WTC11 (cell line): ENCODE measurements around the gene PRKAG2. TPM values are rescaled to one million over a fixed set of nuclear protein-coding genes. Genes with fewer than 3 reads are reported as not detected.

ENCODE experiments used
- ATAC-seq: fragments of 200-7000 bp; cut with Tn5 transposase; 2 replicates; pipeline ENCODE4 v1.10.0; 2021; ENCODE audit warnings: mild to moderate bottlenecking, moderate library complexity
- Bru-seq: library from RNA; stranded (reverse); fragments of 400-500 nt; gene quantifications from one replicate; lab custom pipeline; 2021; lab: Mats Ljungman, UMichigan
- CTCF ChIA-PET: fragments of 300-600 bp; sonication (Branson Sonifier 250); formaldehyde crosslinking; loops from one replicate; lab custom pipeline; 2021; ENCODE audit warnings: antibody characterized with exemption; lab: Charles Lee
- POLR2A ChIA-PET: fragments of 350-600 bp; sonication (Branson Sonifier 250); formaldehyde crosslinking; loops from one replicate; lab custom pipeline; 2021; ENCODE audit warnings: antibody characterized with exemption; lab: Charles Lee
- DNase-seq: peaks from one replicate; pipeline ENCODE4 v3.0.0; 2021; ENCODE audit warnings: low spot score
- H3K27ac Mint-ChIP-seq: 2 replicates; pipeline ENCODE4 v1.8.0; 2021; ENCODE audit warnings: mixed read lengths
- H3K27me3 Mint-ChIP-seq: 2 replicates; pipeline ENCODE4 v1.8.0; 2021; ENCODE audit warnings: low read depth, mild to moderate bottlenecking, moderate library complexity, mixed read lengths
- H3K36me3 Mint-ChIP-seq: 2 replicates; pipeline ENCODE4 v1.8.0; 2021; ENCODE audit warnings: mixed read lengths
- H3K4me1 Mint-ChIP-seq: 2 replicates; pipeline ENCODE4 v1.8.0; 2022; ENCODE audit warnings: mixed read lengths
- H3K4me3 Mint-ChIP-seq: 2 replicates; pipeline ENCODE4 v1.8.0; 2021; ENCODE audit warnings: mild to moderate bottlenecking, moderate library complexity, mixed read lengths
- H3K9me3 Mint-ChIP-seq: 2 replicates; pipeline ENCODE4 v1.8.0; 2021; ENCODE audit warnings: mixed read lengths
- AR ChIP-seq: fragments of 250-450 bp; sonication (Bioruptor Pico); IDR thresholded peaks from 2 replicates; pipeline ENCODE4 v1.9.0; 2021; ENCODE audit warnings: mild to moderate bottlenecking
- ATF3 ChIP-seq: sonication (generic); formaldehyde crosslinking; conservative IDR thresholded peaks from 2 replicates; pipeline ENCODE4 v1.8.1; 2022; ENCODE audit warnings: mild to moderate bottlenecking, missing genetic modification reagents
- ELF4 ChIP-seq: sonication (generic); formaldehyde crosslinking; IDR thresholded peaks from 2 replicates; pipeline ENCODE4 v1.8.1; 2022; ENCODE audit warnings: low read depth, mild to moderate bottlenecking, moderate library complexity, missing genetic modification reagents
- ETV6 ChIP-seq: sonication (generic); formaldehyde crosslinking; IDR thresholded peaks from 2 replicates; pipeline ENCODE4 v1.8.1; 2022; ENCODE audit warnings: mild to moderate bottlenecking, missing genetic modification reagents
- FOXK1 ChIP-seq: sonication (generic); formaldehyde crosslinking; IDR thresholded peaks from 2 replicates; pipeline ENCODE4 v1.8.0; 2022; ENCODE audit warnings: mild to moderate bottlenecking, moderate library complexity, missing genetic modification reagents
- FOXP4 ChIP-seq: sonication (generic); formaldehyde crosslinking; IDR thresholded peaks from 2 replicates; pipeline ENCODE4 v1.8.0; 2022; ENCODE audit warnings: mild to moderate bottlenecking, missing genetic modification reagents
- JUN ChIP-seq: sonication (generic); formaldehyde crosslinking; IDR thresholded peaks from 2 replicates; pipeline ENCODE4 v1.8.0; 2023; ENCODE audit warnings: mild to moderate bottlenecking, missing genetic modification reagents
- MAX ChIP-seq: sonication (generic); formaldehyde crosslinking; IDR thresholded peaks from 2 replicates; pipeline ENCODE4 v1.8.0; 2022; ENCODE audit warnings: mild to moderate bottlenecking, missing genetic modification reagents
- MYBL2 ChIP-seq: sonication (generic); formaldehyde crosslinking; IDR thresholded peaks from 2 replicates; pipeline ENCODE4 v1.8.1; 2023; ENCODE audit warnings: mild to moderate bottlenecking, moderate library complexity, missing genetic modification reagents
- NFYB ChIP-seq: sonication (generic); formaldehyde crosslinking; conservative IDR thresholded peaks from 2 replicates; pipeline ENCODE4 v1.8.0; 2022; ENCODE audit warnings: low read depth, missing genetic modification reagents
- NR3C1 ChIP-seq: sonication (generic); formaldehyde crosslinking; conservative IDR thresholded peaks from 2 replicates; pipeline ENCODE4 v1.8.1; 2023; ENCODE audit warnings: low read depth, mild to moderate bottlenecking, missing genetic modification reagents
- SMAD3 ChIP-seq: sonication (generic); formaldehyde crosslinking; IDR thresholded peaks from 2 replicates; pipeline ENCODE4 v1.8.0; 2022; ENCODE audit warnings: missing genetic modification reagents, mild to moderate bottlenecking, borderline replicate concordance
- SP1 ChIP-seq: sonication (generic); formaldehyde crosslinking; conservative IDR thresholded peaks from 2 replicates; pipeline ENCODE4 v1.8.1; 2022; ENCODE audit warnings: missing genetic modification reagents
- TEAD1 ChIP-seq: sonication (generic); formaldehyde crosslinking; IDR thresholded peaks from 2 replicates; pipeline ENCODE4 v1.8.0; 2022; ENCODE audit warnings: mild to moderate bottlenecking, missing genetic modification reagents
- USF1 ChIP-seq: sonication (generic); formaldehyde crosslinking; IDR thresholded peaks from 2 replicates; pipeline ENCODE4 v1.8.0; 2022; ENCODE audit warnings: mild to moderate bottlenecking, missing genetic modification reagents
- USF2 ChIP-seq: sonication (generic); formaldehyde crosslinking; IDR thresholded peaks from 2 replicates; pipeline ENCODE4 v1.8.1; 2023; ENCODE audit warnings: mild to moderate bottlenecking, missing genetic modification reagents, moderate library complexity
- ZBTB21 ChIP-seq: sonication (generic); formaldehyde crosslinking; IDR thresholded peaks from 2 replicates; pipeline ENCODE4 v1.8.1; 2023; ENCODE audit warnings: mild to moderate bottlenecking, missing genetic modification reagents, borderline replicate concordance
- ZBTB43 ChIP-seq: sonication (generic); formaldehyde crosslinking; IDR thresholded peaks from 2 replicates; pipeline ENCODE4 v1.8.1; 2023; ENCODE audit warnings: mild to moderate bottlenecking, missing genetic modification reagents
- ZMAT4 ChIP-seq: fragments of 250-450 bp; sonication (Bioruptor Pico); IDR thresholded peaks from 2 replicates; pipeline ENCODE4 v1.9.0; 2021; ENCODE audit warnings: mild to moderate bottlenecking
- ZNF317 ChIP-seq: sonication (generic); formaldehyde crosslinking; IDR thresholded peaks from 2 replicates; pipeline ENCODE4 v1.8.1; 2023; ENCODE audit warnings: low read depth, mild to moderate bottlenecking, moderate library complexity, missing genetic modification reagents, borderline replicate concordance
- ZNF423 ChIP-seq: fragments of 250-450 bp; sonication (Bioruptor Pico); IDR thresholded peaks from 2 replicates; pipeline ENCODE4 v2.1.2; 2022; ENCODE audit warnings: mild to moderate bottlenecking, moderate library complexity
- ZNF671 ChIP-seq: fragments of 250-450 bp; sonication (Bioruptor Pico); IDR thresholded peaks from 2 replicates; pipeline ENCODE4 v1.8.0; 2021; ENCODE audit warnings: mild to moderate bottlenecking
- ZSCAN18 ChIP-seq: fragments of 250-450 bp; sonication (Bioruptor Pico); IDR thresholded peaks from 2 replicates; pipeline ENCODE4 v2.1.2; 2022; ENCODE audit warnings: mild to moderate bottlenecking, moderate library complexity
- long read RNA-seq, 3 experiments: library from RNA in 1 of 3; library from capped mRNA in 1 of 3; library from polyadenylated mRNA in 1 of 3; unstranded in 2 of 3; stranded (forward) in 1 of 3; transcript quantifications; one replicate each; pipeline ENCODE4 v2.0.0, GENCODE V29; 2021
- total RNA-seq: library from RNA; stranded (reverse); gene quantifications from 3 replicates; pipeline ENCODE4 v1.2.3, GENCODE V29; 2021

PRKAG2 gene
- 14.7 to 20.3 TPM (median 17.0 TPM) in 3 replicates for total RNA-seq
- percentile 39 among the genes with signal in this experiment for Bru-seq, nascent RNA
- long read RNA-seq, experiment 1, transcript PRKAG2-203 (12 exons, 2,318 nt) = major isoform, 56 of 93 reads
- long read RNA-seq, experiment 1, partial matches to known transcripts = 6 of 93 reads
- long read RNA-seq, experiment 1, other reads (novel, unspliced or antisense) = 29 of 93 reads
- long read RNA-seq, experiment 2, transcript PRKAG2-203 (12 exons, 2,318 nt) = major isoform, 7 of 21 reads
- long read RNA-seq, experiment 2, partial matches to known transcripts = 5 of 21 reads
- long read RNA-seq, experiment 2, other reads (novel, unspliced or antisense) = 6 of 21 reads
- long read RNA-seq, experiment 3, transcript PRKAG2-203 (12 exons, 2,318 nt) = major isoform, 7 of 22 reads
- long read RNA-seq, experiment 3, partial matches to known transcripts = 9 of 22 reads
- long read RNA-seq, experiment 3, other reads (novel, unspliced or antisense) = 6 of 22 reads

- H3K27me3 Mint-ChIP-seq = peaks cover 42% of the 10 kb centered on the region
- no peaks in the 10 kb centered on the region for H3K9me3 Mint-ChIP-seq
- H3K36me3 Mint-ChIP-seq = no peaks in the 10 kb centered on the region
- H3K27ac Mint-ChIP-seq = no peak within 1 kb of the TSS
- ATAC-seq = peak; percentile 18
- peak; percentile 50 for DNase-seq
- ChIA-PET POLR2A (no interaction called here), CTCF (interaction anchor here (1.0 to 3.1 kb wide), 3 partner anchors 9 to 94 kb away, joined by 3 to 19 read pairs (median 4); no protein-coding TSS in a partner anchor)
- H3K4me3 Mint-ChIP-seq = peak within 1 kb of the TSS; percentile 86
- peaks cover 8% of the 10 kb centered on the region for H3K4me1 Mint-ChIP-seq
- no peak for TF ChIP-seq MYBL2 (CRISPR knock-in tag)
- TF ChIP-seq NFYB (CRISPR knock-in tag) = no peak
- TF ChIP-seq TEAD1 (CRISPR knock-in tag) = 0 out of 2 replicates have a peak, but pooled peaks have one; percentile 16
- peak; percentile 81 for TF ChIP-seq ZNF423 (CRISPR knock-in tag)
- TF ChIP-seq ETV6 (CRISPR knock-in tag) = no peak
- peak; percentile 58; the same call in 1 of the 2 replicates for TF ChIP-seq FOXK1 (CRISPR knock-in tag)
- TF ChIP-seq SP1 (CRISPR knock-in tag) = no peak
- 0 out of 2 replicates have a peak, but pooled peaks have one; percentile 31 for TF ChIP-seq USF1 (CRISPR knock-in tag)
- TF ChIP-seq ZSCAN18 (CRISPR knock-in tag) = no peak
- no peak for TF ChIP-seq ELF4 (CRISPR knock-in tag)
- TF ChIP-seq ZNF671 (CRISPR knock-in tag) = no peak
- TF ChIP-seq ZNF317 = no peak
- no peak for TF ChIP-seq ZBTB21 (CRISPR knock-in tag)
- no peak for TF ChIP-seq AR
- TF ChIP-seq ZBTB43 (CRISPR knock-in tag) = no peak
- TF ChIP-seq SMAD3 (CRISPR knock-in tag) = no peak
- peak; percentile 23; the same call in 1 of the 2 replicates for TF ChIP-seq FOXP4 (CRISPR knock-in tag)
- no peak for TF ChIP-seq USF2 (CRISPR knock-in tag)
- TF ChIP-seq JUN (CRISPR knock-in tag) = peak; percentile 22; the same call in 1 of the 2 replicates
- no peak for TF ChIP-seq ZMAT4 (CRISPR knock-in tag)
- TF ChIP-seq NR3C1 (CRISPR knock-in tag) = no peak
- no peak for TF ChIP-seq ATF3 (CRISPR knock-in tag)
- TF ChIP-seq MAX (CRISPR knock-in tag) = peak; percentile 81; the same call in 1 of the 2 replicates
Measured at GRCh38 chr7:151876899-151877777, at the start of gene PRKAG2. PRKAG2 (minus strand) TSS chr7:151877115; CDS start chr7:151876620, 495 bp downstream.
